HL-60 (cell line): ENCODE measurements around the gene LAMTOR5.

Experiments
- DNase-seq, 2 experiments: peaks; one replicate each; pipeline ENCODE4 v3.0.0-alpha.2; 2010 to 2020; ENCODE audit warnings: low read depth in 1 of 2, low spot score in 1 of 2
- H3K27ac ChIP-seq: fragments of 250-450 bp; sonication (Bioruptor Pico); replicated peaks from 2 replicates; pipeline ENCODE4 v1.5.1; 2020; ENCODE audit warnings: mild to moderate bottlenecking, moderate library complexity
- H3K27me3 ChIP-seq: fragments of 250-450 bp; sonication (Bioruptor Pico); 2 replicates; pipeline ENCODE4 v1.5.1; 2021; ENCODE audit warnings: mild to moderate bottlenecking, moderate library complexity; ENCODE audit not compliant: insufficient read depth, poor library complexity, severe bottlenecking
- H3K4me3 ChIP-seq: replicated peaks from 2 replicates; pipeline ENCODE4 v1.5.1; 2011; ENCODE audit warnings: mild to moderate bottlenecking, control low read depth, low read length; ENCODE audit not compliant: insufficient read depth
- GABPA ChIP-seq: IDR thresholded peaks from 2 replicates; pipeline ENCODE4 v1.6.1; 2012; ENCODE audit warnings: low read depth
- POLR2AphosphoS5 ChIP-seq: IDR thresholded peaks from 2 replicates; pipeline ENCODE4 v1.6.1; 2012; ENCODE audit warnings: low read depth
- REST ChIP-seq: IDR thresholded peaks from 2 replicates; pipeline ENCODE4 v1.6.1; 2012; ENCODE audit warnings: low read depth; ENCODE audit not compliant: insufficient replicate concordance
- SPI1 ChIP-seq: IDR thresholded peaks from 2 replicates; pipeline ENCODE4 v1.6.1; 2012; ENCODE audit warnings: low read depth, mild to moderate bottlenecking, borderline replicate concordance
- TF ChIP-seq, protein P1 (sequence below): IDR thresholded peaks from one replicate; pipeline ENCODE4 v1.5.1; 2011; ENCODE audit warnings: low read length, control low read depth, inconsistent platforms; ENCODE audit not compliant: insufficient read depth

The LAMTOR5 gene

GRCh38 chr1:110393286-110393685, 14.2 kb downstream of the LAMTOR5 start:
- Histone ChIP-seq H3K27ac (no peak overlapping the region), H3K27me3 (no peaks in the 10 kb centered on the region), H3K4me3 (no peak overlapping the region)
- TF ChIP-seq REST (no peak), POLR2AphosphoS5 (no peak), GABPA (no peak), SPI1 (no peak)
- TF ChIP-seq, protein P1, sequence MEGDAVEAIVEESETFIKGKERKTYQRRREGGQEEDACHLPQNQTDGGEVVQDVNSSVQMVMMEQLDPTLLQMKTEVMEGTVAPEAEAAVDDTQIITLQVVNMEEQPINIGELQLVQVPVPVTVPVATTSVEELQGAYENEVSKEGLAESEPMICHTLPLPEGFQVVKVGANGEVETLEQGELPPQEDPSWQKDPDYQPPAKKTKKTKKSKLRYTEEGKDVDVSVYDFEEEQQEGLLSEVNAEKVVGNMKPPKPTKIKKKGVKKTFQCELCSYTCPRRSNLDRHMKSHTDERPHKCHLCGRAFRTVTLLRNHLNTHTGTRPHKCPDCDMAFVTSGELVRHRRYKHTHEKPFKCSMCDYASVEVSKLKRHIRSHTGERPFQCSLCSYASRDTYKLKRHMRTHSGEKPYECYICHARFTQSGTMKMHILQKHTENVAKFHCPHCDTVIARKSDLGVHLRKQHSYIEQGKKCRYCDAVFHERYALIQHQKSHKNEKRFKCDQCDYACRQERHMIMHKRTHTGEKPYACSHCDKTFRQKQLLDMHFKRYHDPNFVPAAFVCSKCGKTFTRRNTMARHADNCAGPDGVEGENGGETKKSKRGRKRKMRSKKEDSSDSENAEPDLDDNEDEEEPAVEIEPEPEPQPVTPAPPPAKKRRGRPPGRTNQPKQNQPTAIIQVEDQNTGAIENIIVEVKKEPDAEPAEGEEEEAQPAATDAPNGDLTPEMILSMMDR: no peak
- DNase-seq: no peak

DNA sequence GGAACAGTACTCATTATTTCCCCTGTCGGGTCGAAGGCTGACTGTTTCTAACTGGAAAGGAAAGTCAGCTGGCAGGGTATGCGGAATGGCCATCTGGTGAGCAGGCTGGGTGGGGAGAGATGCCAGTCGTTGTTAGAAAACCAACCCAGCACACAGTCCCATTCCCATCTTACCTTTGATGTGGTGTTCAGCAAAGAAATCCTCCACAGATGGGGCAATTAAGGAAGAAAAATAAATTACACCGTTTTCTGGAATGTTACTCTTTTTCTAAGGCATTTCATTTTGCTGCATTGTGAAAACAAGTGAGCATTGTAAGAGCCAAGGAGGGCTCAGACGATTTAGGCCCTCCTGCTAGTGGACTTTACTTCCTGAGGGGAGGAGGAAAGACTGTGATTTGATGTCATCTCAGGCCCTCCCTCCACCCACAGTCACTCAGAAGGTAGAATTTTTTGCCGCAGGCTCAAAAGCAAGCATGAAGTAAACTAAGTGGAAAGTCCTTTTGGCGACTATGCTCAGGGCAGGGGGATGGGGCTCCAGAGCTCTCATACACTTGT, 16.7 kb downstream of the LAMTOR5 start, which contains the start of gene SLC16A4:
Gene SLC16A4 (minus strand): TSS at position 335 of the 554 bp plus-strand sequence. CDS start 1,703 bp downstream, outside the sequence.
- TF ChIP-seq POLR2AphosphoS5 (no peak), GABPA (no peak), SPI1 (no peak), REST (no peak)
- TF ChIP-seq, protein P1: no peak
- no peak for DNase-seq

DNA sequence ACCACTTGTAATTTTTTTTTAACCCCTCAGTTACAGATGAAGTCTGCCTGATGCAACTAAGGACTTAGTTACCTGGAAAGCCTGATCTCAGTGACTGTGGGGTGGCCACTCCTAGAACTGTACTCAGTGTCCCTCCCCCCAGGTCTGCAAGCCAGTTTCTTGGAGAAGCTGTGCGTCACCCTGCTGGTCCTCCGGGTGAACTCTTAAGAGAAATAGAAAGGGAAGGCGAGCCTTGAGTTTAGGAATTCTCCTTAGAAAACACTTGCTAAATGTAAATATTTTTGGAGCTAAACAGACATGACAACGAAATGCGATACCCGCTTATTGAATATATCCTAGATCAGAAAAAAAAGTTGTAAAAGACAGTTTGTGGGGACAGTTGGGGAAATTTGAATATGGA, 17.4 kb downstream of the LAMTOR5 start:
- Histone ChIP-seq H3K27me3 (no peaks in the 10 kb centered on the region), H3K4me3 (no peak overlapping the region), H3K27ac (no peak overlapping the region)
- TF ChIP-seq GABPA (no peak), REST (no peak), SPI1 (no peak), POLR2AphosphoS5 (no peak)
- TF ChIP-seq, protein P1: no peak
- no peak for DNase-seq

More for the DNA sequence above, 16.7 kb downstream of the LAMTOR5 start, which contains the start of gene SLC16A4:
- Histone ChIP-seq H3K27ac (no peak within 1 kb of the TSS), H3K27me3 (no peaks in the 10 kb centered on the region), H3K4me3 (no peak within 1 kb of the TSS)
